ENCODE results near the gene FAM43B. TPM values are rescaled to one million over a fixed set of nuclear protein-coding genes. Genes with fewer than 3 reads are reported as not detected.
"Not testable (repeated sequence)": the region's sequence is repeated elsewhere in the genome, so short reads cannot be mapped to it uniquely, and the experiment has no call there.

The FAM43B gene, protein sequence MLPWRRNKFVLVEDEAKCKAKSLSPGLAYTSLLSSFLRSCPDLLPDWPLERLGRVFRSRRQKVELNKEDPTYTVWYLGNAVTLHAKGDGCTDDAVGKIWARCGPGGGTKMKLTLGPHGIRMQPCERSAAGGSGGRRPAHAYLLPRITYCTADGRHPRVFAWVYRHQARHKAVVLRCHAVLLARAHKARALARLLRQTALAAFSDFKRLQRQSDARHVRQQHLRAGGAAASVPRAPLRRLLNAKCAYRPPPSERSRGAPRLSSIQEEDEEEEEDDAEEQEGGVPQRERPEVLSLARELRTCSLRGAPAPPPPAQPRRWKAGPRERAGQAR
- polyA plus RNA-seq (2013, experiment 1 of 2; ENCODE audit: insufficient read length): 0.12 TPM
- polyA plus RNA-seq (2013, experiment 2 of 2; ENCODE audit: insufficient read length): 0.14 TPM

DNA sequence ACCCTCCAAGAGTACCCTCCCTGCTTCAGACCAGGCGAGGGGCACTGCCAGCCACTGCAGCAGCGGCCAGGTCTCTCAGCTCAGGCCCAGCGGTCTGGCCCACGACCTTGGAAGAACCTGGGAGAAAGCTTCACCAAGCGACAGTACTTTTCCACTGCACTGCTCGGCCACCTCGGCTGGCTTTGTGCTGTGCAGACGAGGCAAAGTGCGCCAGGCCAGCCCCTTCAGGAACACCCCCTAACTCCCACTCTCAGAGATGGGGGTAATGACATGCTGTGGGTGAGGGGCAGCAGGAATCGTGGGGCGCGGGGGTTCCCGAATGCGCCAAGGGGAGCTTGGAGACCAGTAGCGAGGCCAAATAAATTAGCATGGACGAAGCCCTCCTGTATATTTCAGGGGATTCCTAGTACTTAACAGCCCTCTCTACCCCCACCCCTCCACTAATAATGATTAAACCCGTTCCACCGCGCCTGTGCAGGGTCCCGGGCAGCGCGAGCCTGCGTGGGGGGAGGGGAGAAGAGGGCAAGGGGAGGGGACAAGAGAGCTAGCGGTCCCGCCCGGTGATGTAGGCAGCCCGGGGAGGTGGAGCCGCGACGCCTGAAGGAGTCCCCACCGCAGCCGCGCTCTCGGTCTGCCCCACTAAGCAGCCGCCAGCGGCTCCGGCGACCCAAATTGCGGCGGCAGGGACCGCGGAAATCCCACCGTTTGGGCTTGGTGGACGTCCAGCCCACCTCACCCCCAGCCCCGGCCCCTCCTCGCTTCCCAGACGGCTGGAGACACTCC is at the start of gene FAM43B:
Gene FAM43B (plus strand): TSS at position 629 of the 783 bp plus-strand sequence. CDS start 401 bp downstream, outside the sequence.
- peak; percentile 24 for DNase-seq

DNA sequence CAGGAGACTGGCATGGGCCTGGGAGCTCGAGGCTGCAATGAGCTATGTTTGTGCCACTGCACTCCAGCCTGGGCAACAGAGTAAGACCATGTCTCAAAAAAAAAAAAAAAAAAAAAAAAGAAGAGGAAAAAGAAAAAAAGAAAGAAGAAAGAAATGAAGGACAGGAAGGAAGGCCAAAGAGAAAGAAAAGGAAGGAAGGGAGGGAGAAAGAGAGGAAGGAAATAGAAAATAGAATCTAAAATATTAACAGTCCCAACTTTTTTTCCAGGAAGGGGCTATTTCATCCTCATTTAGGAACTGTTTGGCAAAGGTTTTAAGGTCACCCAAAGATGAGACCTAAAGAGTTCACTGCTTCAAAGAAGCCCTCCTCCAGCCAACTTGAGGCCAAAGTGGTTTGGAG is 46.9 kb upstream of the FAM43B start:
- DNase-seq: no peak

DNA sequence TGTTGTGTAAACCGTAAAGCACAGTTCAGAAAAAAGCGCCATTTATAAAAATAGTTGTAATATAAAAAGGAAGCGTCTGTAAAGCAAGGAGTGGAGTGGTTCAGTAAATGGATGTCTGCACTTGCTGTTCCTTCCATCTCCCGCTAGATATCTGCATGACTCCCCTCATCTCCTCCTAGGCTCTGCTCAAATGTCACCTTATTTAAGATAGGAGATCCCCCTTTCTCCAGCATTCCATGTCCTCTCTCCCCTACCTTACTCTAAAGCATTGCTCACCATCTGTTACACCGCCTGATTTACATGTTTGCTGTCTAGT is 45.2 kb upstream of the FAM43B start:
- DNase-seq: no peak

DNA sequence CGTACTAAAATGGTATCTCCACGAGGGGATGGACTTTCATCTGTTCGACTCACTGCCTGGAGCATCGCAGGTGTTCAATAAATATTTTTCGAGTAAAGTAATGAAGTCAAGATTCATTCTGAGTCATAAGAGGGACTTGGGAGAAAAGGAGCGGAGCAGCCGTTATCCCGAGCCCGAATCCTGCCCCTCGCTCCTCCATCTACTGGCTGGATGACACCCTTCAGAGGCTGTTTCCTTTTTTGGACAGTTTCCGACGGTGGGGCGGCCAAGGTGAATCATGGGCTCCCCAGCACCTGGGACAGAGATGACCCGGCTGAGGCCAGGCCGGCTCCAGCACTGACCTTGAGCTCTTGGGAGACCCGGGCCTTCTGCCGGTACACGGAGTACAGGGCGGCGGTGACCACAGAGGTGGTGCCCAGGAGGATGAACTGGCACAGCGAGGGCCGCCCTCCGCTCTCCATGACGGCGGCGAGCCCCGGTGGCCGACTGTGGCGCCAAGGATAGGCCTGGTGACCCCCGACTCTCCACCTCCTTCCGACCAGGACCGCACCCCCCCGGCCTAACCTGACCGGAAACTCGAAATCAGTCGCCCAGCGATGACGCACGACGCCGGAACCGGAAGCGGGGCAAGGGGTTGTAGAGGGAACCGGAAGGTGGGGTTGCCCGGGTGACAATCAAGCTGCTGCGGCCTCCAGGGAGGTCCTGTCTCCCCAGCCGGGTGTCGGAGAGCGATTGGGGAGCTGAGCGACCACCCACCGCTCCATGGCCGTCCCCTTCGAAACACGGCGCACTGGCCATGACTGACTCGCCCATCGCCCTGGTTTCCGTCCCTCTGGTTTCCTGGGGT is 44.6 kb upstream of the FAM43B start, which contains the start of gene MUL1:
Gene MUL1 (minus strand): TSS at position 588 of the 847 bp plus-strand sequence. CDS start 127 bp downstream, at position 461.
- peak; percentile 93 for DNase-seq

DNA sequence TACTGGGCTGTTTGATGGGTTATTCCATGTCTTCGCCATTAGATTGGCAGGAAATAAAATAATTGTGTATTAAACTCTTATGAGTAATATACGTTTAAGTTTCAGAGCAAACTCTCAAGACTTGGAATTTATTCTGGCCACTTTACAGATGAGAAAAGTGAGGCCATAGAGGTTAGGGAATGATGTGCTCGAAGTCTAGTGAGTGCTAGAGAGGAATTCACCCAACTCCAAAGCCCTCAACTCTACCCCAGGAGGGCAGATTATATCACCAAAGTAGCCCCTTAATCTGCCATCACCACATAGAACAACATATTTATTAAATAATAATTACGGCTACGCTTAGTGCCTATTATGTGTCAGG is 44.0 kb upstream of the FAM43B start:
- DNase-seq: no peak

DNA sequence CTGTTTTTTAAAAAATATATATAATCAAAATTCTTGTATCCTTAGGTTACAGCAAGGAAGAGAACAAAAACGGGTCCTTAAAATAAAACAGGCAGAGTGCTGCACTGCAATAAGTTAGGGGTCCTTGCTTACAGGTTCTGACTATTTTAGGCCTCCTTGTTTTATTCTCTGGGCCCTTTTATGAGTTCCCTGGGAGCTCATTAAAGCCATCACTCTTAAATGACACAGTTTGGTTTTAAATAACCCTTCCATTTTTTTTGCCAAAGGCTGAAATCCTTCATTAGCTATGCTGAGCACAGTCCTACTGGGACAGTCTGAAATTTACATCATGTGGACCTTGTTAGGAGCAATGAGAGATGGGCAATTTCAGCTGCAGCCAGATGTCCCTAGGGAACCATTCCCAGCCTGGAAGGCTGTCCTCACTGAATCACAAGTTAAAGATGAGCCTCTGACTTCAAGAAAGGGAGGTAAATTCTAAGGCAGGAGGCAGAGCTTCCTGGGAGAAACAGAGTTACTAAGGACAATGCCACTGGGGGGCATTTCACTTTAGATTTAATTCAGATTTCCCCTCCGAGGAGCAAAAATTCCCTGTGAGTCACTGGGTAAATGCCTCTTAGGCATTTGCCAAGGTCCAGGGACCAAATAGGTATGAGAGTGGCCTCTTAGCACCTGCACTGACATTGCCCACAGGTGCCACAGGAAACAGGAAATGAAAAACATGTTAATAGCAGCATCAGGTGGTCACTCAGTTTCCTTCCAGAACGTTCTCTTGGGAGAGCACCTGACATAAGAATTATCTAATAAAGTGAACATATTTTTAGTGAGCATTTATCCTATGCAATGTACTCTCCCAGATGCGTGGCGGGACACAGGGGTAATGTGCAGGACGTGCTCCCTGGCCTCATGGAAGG is 40.6 kb upstream of the FAM43B start:
- peak; percentile 10 for DNase-seq

DNA sequence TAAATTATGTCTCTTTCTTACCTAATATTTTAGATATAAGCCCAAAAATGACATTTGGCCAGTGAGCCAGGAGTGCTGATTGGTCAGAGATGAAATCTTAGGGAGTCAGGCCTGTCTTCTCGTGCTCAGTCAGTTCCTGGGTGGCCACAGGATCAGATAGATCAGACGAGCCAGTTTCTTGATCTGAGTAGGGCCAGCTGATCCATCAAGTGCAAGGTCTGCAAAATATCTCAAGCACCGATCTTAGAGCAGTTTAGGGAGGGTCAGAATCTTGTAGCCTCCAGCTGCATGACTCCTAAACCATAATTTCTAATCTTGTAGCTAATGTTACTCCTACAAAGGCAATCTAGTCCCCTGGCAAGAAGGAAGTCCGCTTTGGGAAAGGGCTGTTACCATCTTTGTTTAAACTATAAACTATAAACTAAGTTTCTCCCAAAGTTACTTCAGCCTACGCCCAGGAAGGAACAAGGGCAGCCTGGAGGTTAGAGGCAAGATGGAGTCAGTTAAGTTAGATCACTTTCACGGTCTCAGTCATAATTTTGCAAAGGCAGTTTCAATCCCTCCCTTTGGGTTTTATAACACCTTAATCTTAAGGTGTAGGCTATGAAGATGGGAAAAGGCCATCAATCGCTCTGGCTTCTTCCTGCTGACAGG is 32.6 kb upstream of the FAM43B start:
- not testable (repeated sequence) for DNase-seq

DNA sequence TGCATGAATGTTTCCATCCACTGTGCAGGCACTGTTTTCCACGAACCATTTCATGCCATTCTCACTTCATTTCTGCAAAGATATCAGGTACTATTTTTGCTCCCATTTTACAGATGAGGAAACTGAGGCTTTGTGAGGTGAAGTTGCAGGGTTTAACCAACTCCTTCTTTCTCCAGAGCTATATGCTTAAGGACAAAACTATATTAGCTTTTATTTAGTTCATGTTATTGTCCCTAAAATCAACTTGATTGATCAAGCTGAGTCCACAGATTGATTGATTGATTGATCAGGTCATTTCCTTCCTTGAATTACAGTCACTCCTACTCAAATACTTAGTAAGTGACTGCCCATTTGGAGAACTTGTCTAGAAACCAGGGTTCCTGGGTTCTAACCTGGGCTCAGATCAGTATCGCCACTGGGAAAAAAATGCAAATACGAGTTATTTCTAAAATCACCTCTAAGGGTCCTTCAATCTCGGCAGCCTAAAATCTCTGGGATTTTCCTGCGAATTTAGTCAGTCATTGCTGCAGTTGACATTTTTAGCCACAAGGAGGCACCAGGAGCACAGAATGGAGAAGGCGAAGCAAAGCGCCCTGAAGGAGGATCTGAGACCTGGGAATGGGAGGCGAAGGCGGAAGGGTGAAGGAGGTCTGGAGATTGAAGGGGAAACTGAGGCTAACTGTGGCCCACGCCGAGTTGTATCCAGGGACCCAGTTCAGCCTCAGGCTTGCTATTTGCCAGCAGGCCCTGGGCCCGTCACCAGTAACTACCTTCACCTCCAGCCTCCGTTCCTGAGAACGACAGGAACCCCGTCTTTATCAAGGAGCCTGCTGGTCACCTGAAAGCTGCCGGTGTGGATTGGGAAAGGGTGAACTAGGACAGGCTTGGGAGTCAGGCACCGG is 30.2 kb upstream of the FAM43B start:
- DNase-seq: peak; percentile 72

DNA sequence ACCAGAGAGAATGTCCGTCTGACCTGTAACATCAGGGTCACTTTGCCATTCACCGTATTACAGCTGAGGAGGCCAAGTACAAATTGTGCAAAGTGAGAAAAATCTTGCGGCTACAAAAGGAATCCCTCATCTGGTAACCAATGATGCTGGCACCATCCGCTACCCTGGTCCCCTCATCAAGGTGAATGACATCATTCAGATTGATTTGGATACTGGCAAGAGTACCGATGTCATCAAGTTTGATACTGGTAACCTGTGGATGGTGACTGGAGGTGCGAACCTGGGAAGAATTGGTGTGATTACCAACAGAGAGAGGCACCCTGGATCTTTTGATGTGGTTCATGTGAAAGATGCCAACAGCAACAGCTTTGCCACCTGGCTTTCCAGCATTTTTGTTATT is 26.1 kb upstream of the FAM43B start:
- DNase-seq: no peak

DNA sequence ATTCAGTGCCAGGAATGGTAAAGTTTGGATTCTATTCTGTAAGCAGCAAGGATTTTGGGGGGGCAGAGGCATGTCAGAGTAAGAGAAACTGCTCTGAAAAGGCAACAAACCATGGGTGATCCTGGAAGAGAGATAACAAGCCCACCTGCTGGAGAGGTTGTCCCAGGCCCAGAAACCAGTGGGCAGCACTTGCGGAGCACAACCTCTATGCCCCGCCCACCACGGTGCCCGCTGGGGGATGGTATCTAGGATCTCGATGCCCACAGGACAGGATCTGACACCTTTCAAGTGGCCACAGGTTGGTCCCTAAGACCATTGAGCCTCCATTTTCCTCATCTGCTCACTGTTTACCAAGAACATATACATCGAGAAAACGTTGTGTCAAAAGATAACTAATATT is 24.2 kb upstream of the FAM43B start:
- no peak for DNase-seq

DNA sequence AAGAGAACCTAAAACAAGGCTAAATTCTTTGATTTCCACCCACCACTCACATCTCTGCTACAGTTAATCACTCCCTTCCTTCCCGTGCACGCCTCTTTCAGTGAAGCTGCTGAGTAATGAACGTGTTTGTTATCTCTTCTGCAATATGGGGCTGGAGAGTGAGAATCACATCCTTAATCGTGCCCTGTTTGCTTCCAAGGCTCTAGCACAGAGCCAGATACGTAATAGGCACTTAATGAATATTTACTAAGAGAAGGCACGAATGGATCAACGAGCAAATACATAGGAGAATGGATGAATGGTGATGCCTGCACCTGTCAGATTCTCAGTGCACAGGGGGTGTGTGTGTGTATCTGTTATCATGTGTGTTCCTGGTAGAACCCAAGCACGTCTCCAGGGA is 22.1 kb upstream of the FAM43B start:
- DNase-seq: no peak

DNA sequence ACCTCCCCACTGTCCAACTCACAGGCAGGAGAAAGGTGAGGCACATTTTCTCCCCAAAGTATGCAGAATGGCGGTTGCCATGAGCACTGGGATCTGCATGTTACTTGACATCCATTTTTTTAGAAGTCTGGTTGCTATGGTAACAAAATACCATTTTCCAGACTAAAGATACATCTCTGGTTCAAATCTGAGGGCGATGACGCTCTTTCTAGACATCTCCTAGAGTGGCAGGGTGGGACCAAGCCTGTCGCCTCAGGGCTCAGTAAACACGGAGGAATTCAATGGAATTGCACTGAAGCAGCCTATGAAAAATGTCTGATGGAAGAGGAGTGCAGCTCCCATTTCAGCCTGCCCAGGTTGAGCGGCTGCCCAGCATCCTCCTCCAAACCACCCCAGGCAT is 21.5 kb upstream of the FAM43B start:
- DNase-seq: no peak

DNA sequence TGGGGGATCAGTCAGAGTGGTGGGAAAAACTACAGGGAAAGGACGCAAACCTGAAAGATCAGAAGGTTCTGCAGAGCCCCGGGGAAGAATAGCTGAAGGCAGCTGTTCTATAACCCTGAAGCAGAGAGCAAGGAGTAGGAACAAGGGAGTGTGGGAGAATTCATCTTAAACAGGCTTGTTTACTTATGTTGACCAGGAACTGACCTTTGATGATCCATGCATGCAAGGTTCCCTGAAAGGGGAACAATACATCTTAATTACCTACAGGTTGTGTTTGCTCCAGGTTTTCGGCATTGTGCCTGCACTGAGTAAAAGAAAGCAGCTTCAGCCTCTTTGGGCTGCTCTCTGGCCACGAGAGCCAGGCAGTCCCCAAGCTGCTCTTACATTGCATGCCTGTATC is 18.7 kb upstream of the FAM43B start:
- DNase-seq: no peak

DNA sequence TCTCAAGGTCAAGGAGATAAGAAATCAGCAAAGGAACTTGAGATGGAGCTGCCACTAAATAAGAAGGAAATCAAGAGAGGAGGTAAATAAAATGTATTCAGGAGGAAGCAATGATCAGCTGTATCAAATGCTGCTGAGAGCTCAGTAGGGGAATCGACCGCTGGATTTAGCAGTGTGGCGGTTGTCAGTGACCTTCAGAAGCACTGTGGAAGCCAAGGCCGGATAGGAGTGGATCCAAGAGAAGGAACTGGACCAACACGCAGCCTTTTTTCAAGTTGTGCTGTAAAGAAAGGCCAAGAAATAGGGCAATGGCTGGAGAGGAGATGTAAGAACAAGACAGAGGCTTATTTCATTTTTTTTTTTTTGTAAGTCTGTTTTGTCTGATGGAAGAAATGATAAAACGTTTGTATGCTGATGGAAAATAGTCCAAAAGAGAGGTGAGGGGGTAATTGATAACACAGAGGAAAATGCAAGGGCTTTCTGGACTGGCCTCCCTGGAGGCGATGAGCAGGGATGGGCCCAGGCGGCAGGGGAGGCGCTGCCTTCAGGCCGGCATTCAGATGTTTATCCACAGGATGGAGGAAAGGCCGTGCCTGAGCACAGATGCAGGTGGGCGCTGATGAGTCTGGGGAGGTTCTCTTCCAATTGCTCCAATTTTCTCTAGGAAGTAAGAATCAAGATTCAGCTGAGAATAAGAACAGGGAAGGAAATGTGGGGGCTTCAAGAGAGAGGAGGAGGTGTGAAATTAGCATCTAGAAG is 17.5 kb upstream of the FAM43B start:
- no peak for DNase-seq

DNA sequence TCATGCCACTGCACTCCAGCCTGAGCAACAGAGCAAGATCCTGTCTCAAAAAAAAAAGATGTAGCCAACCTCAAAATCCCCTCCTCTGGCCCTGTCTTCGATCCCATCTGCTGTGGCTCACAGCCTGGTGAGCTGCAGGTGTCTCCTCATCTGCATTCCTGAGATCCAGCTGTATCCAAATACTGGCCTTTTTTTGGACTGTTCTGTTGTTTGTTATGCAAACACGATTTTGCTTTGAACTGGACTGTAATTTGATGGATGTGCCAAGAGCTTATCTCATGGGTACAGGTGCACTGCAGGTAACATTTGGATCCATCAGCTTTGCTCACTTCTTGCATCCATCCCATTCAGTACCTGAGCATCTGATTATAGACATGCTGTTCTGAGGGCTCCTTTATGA is 14.1 kb upstream of the FAM43B start:
- no peak for DNase-seq

DNA sequence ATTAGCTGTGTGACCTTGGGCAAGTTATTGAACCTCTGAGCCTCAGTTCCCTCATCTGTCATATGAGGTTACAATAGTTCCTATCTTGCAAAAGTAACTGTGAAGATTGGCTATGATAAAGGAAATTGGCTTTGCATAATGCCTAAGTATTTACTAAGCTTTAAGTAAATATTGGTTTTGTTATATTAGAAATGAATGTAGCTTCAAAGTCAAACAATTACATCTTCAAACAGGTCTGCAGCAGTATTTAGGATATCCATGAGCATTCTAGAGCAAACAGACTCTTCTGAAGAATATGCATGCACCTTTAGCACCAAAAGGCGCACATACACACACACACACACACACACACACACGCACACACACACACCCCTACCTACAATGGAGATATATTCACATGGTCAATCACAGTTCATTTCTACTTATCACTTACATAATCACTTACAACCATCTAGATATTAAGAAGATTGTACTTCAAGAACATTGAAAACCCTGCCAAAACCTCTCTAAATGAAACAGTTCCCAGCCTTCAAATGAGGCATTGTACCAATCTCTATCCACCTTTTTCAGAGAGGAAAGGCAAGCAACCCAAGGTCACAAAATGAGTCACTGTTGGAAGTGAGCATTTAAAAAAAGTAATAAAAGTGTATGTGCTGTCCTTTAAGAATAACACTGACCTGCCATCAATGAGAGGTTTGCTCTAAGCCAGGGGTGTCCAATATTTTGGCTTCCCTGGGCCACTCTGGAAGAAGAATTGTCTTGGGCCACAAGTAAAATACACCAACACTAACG is 13.4 kb upstream of the FAM43B start:
- no peak for DNase-seq

DNA sequence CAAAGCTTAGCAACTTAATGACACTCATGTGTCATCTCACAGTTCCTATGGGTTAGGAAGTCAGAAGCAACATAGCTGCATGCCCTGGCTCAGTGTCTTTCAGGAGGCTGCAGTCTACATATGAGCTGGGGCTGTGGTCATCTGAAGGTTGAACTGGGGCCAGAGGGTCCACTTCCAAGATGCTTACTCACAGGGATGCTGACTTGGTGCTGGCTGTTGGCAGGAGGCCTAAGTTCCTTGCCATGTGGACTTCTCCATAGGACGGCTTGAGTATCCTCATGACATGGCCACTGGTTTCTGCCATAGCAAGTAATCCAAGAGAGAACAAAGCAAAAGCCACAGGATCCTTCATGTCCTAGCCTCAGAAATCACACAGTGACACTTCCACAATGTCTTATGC is 12.1 kb upstream of the FAM43B start:
- DNase-seq: no peak

DNA sequence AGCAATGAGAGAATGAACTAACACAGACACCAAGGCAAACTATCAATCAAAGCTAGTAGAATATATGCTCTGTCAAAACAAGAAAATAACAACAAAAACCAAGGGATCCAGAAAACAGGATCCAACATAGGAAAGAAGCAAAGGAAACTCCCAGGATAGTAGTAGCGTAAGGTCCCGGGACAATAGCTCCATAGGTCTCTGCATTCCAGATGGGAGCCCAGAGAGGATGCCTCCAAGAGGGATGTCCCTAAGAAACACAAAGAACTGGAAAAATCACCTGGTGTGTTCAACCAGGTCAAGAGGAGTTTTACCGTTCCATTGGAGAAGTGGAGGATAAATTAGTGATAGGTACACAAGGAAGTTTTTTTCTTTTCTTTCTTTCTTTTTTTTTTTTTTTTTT is 5.7 kb upstream of the FAM43B start:
- DNase-seq: no peak

DNA sequence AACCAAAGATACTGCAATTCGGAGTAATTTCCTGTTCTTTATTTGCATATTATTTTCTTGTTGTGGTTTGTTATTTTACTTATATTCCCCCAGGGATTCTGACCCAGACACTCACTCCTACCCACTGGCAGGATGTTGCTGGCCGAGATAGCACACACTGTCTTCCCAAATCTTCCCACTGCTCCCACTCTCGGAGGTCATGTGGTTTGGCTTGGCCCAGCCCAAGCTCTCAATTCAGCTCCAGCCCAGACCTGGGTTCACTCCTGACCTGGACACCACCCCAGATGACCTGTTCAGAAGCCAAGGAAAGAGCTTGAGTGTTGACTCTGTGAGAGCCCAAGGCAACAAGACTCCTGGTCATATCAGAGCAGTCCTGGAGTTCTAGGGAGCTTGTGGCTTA is 1.2 kb upstream of the FAM43B start:
- no peak for DNase-seq

Measured in fibroblast of skin of abdomen (primary cell).